Fibroblast of lung (primary cell): ENCODE data around the gene CUL3. TPM values are rescaled to one million over a fixed set of nuclear protein-coding genes. Genes with fewer than 3 reads are reported as not detected.

ENCODE experiments used
- DNase-seq, 2 donors: peaks; one replicate each; pipeline versions ENCODE4 v3.0.0 to v3.0.0-alpha.2; 2010; ENCODE audit warnings: low read depth in 2 of 2
- H2AFZ ChIP-seq: 2 replicates; pipeline ENCODE4 v1.5.1; 2012; ENCODE audit warnings: low read length, control low read depth, inconsistent platforms
- H3K27ac ChIP-seq: 2 replicates; pipeline ENCODE4 v1.5.1; 2011; ENCODE audit warnings: low read length, control low read depth; ENCODE audit not compliant: insufficient read depth
- H3K27me3 ChIP-seq: 2 replicates; pipeline ENCODE4 v1.5.1; 2011; ENCODE audit warnings: mild to moderate bottlenecking, low read length; ENCODE audit not compliant: control insufficient read depth, insufficient read depth
- H3K36me3 ChIP-seq: 2 replicates; pipeline ENCODE4 v1.5.1; 2011; ENCODE audit warnings: low read length; ENCODE audit not compliant: control insufficient read depth, insufficient read depth
- H3K4me1 ChIP-seq: 2 replicates; pipeline ENCODE4 v1.5.1; 2011; ENCODE audit warnings: low read length; ENCODE audit not compliant: control insufficient read depth, insufficient read depth; ENCODE audit errors: extremely low read depth
- H3K4me2 ChIP-seq: 2 replicates; pipeline ENCODE4 v1.5.1; 2011; ENCODE audit warnings: low read length, control low read depth; ENCODE audit not compliant: insufficient read depth; ENCODE audit errors: extremely low read depth
- H3K4me3 ChIP-seq, 4 experiments: fragments of 200-600 bp in 1 of 4; sonication (generic) in 1 of 4; replicated peaks in 1 of 4; 2 replicates each; pipeline ENCODE4 v1.5.1; 2011 to 2016; ENCODE audit warnings: low read length in 4 of 4, low read depth in 3 of 4, mild to moderate bottlenecking in 3 of 4, control low read depth in 2 of 4, inconsistent platforms in 1 of 4, mixed read lengths in 1 of 4; ENCODE audit not compliant: insufficient read depth in 1 of 4; ENCODE audit errors: control extremely low read depth in 1 of 4
- H3K79me2 ChIP-seq: 2 replicates; pipeline ENCODE4 v1.5.1; 2012; ENCODE audit warnings: mild to moderate bottlenecking, low read length, inconsistent platforms; ENCODE audit not compliant: control insufficient read depth, insufficient read depth
- H3K9ac ChIP-seq: 2 replicates; pipeline ENCODE4 v1.5.1; 2011; ENCODE audit warnings: mild to moderate bottlenecking, low read length, control low read depth; ENCODE audit not compliant: insufficient read depth
- H3K9me3 ChIP-seq: 2 replicates; pipeline ENCODE4 v1.5.1; 2012; ENCODE audit warnings: low read depth, low read length; ENCODE audit not compliant: control insufficient read depth, insufficient read depth
- H4K20me1 ChIP-seq: 2 replicates; pipeline ENCODE4 v1.5.1; 2011; ENCODE audit warnings: low read length; ENCODE audit not compliant: control insufficient read depth, insufficient read depth; ENCODE audit errors: extremely low read depth
- CTCF ChIP-seq, 2 donors: IDR thresholded peaks in 1 of 2; conservative IDR thresholded peaks in 1 of 2; 1 replicate in 1 of 2; 2 replicates in 1 of 2; pipeline ENCODE4 v1.5.1; 2011 to 2012; ENCODE audit warnings: low read length in 2 of 2, control low read depth in 1 of 2, inconsistent platforms in 1 of 2, low read depth in 1 of 2, mild to moderate bottlenecking in 1 of 2
- EZH2 ChIP-seq: IDR thresholded peaks from 2 replicates; pipeline ENCODE4 v1.5.1; 2012; ENCODE audit warnings: low read length, control low read depth, mild to moderate bottlenecking; ENCODE audit errors: missing control alignments
- polyA plus RNA-seq, 2 donors: library from polyadenylated mRNA; depleted of rRNA in 1 of 2; stranded (reverse) in 1 of 2; unstranded in 1 of 2; fragments of >200 nt; gene quantifications; 2 replicates each; pipeline ENCODE4 v1.2.1, GENCODE V29; 2011 to 2012; ENCODE audit warnings: missing spikeins in 1 of 2
- total RNA-seq: library from RNA; depleted of rRNA; stranded (reverse); fragments of >200 nt; gene quantifications from 2 replicates; pipeline ENCODE4 v1.2.1, GENCODE V29; 2014

The CUL3 gene
- total and polyA plus RNA-seq, 2 donors (not counting 1 experiment from before 2014, with no cell fraction given): 65.3 to 69.7 TPM

GRCh38 chr2:224427471-224427870 lies 157.7 kb downstream of the CUL3 start:
- H3K4me1 ChIP-seq: no peaks in the 10 kb centered on the region
- H3K79me2 ChIP-seq: no peaks in the 10 kb centered on the region
- no peak overlapping the region for H2AFZ ChIP-seq
- H3K9ac ChIP-seq: no peak overlapping the region
- H3K4me3 ChIP-seq: no peak overlapping the region
- no peak overlapping the region for H3K4me2 ChIP-seq
- H3K9me3 ChIP-seq: no peaks in the 10 kb centered on the region
- no peaks in the 10 kb centered on the region for H3K27me3 ChIP-seq
- no peaks in the 10 kb centered on the region for H3K36me3 ChIP-seq
- DNase-seq: no peak
- H3K27ac ChIP-seq: no peak overlapping the region
- no peaks in the 10 kb centered on the region for H4K20me1 ChIP-seq
- no peak for TF ChIP-seq EZH2

- H3K9me3 ChIP-seq: no peaks in the 10 kb centered on the region
- DNase-seq: no peak
- H4K20me1 ChIP-seq: no peaks in the 10 kb centered on the region
- H2AFZ ChIP-seq: no peak overlapping the region
- no peak overlapping the region for H3K9ac ChIP-seq
- no peak for TF ChIP-seq EZH2
- no peak for TF ChIP-seq CTCF (conservative IDR thresholded peaks at IDR 0.05 in 1 of 2, IDR thresholded peaks at IDR 0.05 in 1 of 2; ENCODE audit: low read depth in 1 of 2, low read length in 2 of 2)
- H3K79me2 ChIP-seq: no peaks in the 10 kb centered on the region
- H3K27ac ChIP-seq: no peak overlapping the region
- H3K4me3 ChIP-seq: no peak overlapping the region
- H3K27me3 ChIP-seq: no peaks in the 10 kb centered on the region
- H3K4me1 ChIP-seq: no peaks in the 10 kb centered on the region
- no peaks in the 10 kb centered on the region for H3K36me3 ChIP-seq
- H3K4me2 ChIP-seq: no peak overlapping the region
These were observed 158.5 kb downstream of the CUL3 start for GRCh38 chr2:224426656-224427055.

- no peaks in the 10 kb centered on the region for H3K79me2 ChIP-seq
- no peak overlapping the region for H2AFZ ChIP-seq
- H3K4me2 ChIP-seq: no peak overlapping the region
- no peaks in the 10 kb centered on the region for H3K36me3 ChIP-seq
- DNase-seq: no peak
- no peaks in the 10 kb centered on the region for H3K27me3 ChIP-seq
- no peak overlapping the region for H3K27ac ChIP-seq
- H3K9ac ChIP-seq: no peak overlapping the region
- TF ChIP-seq CTCF (conservative IDR thresholded peaks at IDR 0.05 in 1 of 2, IDR thresholded peaks at IDR 0.05 in 1 of 2; ENCODE audit: low read depth in 1 of 2, low read length in 2 of 2): no peak
- no peak for TF ChIP-seq EZH2
- H3K9me3 ChIP-seq: no peaks in the 10 kb centered on the region
- no peak overlapping the region for H3K4me3 ChIP-seq
- no peaks in the 10 kb centered on the region for H4K20me1 ChIP-seq
- no peaks in the 10 kb centered on the region for H3K4me1 ChIP-seq
These were observed 164.1 kb downstream of the CUL3 start for GRCh38 chr2:224421065-224421464.

Other genes with a start within 250 kb of the CUL3 start
- not detected in 2 replicates for gene FAM124B, start 183.3 kb downstream of the CUL3 start, total RNA-seq
- gene FAM124B, start 183.3 kb downstream of the CUL3 start, polyA plus RNA-seq: 0.05 TPM in 1 of 2 replicates, not detected in the other
- not detected in 2 replicates for gene CCDC195, start 131.0 kb upstream of the CUL3 start, total RNA-seq
- not detected in 2 replicates for gene CCDC195, start 131.0 kb upstream of the CUL3 start, polyA plus RNA-seq